Measurements from ENCODE around the gene SHC3.

DNA sequence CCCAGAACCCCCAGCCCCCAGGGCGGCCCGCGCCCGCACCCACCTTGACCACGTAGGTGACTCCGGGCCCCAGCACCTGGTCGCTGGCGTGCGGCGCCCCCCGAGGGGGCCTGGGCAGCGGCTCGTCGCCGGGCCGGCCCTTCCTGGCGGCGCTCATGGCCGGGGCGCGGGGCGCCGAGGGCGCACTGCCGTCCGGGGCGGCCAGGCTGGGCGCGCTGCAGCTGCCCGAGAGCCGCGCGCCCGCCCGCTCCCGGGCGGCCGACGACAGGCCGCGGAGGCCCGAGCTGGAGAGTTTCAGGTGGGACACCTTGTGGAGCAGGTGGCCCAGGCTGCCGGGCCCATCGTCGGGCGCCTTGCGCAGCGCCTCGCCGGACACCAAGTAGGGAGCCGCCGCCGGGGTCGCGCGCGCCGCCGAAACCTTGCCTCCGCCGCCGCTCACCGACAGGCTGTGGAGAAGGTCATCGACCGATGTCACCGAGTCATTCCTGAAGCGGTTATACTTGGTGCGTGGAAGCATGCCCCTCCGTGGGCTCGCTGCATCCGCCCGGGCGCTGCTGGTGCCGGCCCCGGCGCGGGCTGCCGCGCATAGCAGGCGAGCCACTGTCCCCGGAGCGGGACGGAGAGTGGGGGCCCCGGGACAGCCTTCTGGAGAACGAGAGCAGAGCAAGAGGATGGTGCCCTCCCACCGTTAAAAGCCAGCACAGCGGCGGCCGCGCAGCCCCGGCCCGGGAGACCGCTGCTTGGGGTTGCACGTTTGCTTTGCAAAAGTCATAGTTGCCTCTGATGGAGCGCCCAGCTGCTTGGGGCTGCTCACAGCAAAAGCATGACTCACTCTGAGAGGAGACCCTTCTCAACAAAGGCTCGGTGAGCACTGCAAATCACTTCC is at the start of gene SHC3:
- TF ChIP-seq, protein P1, sequence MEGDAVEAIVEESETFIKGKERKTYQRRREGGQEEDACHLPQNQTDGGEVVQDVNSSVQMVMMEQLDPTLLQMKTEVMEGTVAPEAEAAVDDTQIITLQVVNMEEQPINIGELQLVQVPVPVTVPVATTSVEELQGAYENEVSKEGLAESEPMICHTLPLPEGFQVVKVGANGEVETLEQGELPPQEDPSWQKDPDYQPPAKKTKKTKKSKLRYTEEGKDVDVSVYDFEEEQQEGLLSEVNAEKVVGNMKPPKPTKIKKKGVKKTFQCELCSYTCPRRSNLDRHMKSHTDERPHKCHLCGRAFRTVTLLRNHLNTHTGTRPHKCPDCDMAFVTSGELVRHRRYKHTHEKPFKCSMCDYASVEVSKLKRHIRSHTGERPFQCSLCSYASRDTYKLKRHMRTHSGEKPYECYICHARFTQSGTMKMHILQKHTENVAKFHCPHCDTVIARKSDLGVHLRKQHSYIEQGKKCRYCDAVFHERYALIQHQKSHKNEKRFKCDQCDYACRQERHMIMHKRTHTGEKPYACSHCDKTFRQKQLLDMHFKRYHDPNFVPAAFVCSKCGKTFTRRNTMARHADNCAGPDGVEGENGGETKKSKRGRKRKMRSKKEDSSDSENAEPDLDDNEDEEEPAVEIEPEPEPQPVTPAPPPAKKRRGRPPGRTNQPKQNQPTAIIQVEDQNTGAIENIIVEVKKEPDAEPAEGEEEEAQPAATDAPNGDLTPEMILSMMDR (IDR thresholded peaks at IDR 0.05), result no peak
- TF ChIP-seq POLR2AphosphoS5 (IDR thresholded peaks at IDR 0.05), result no peak
- no peak for TF ChIP-seq POLR2A (IDR thresholded peaks at IDR 0.05)
- no peak for TF ChIP-seq EP300 (IDR thresholded peaks at IDR 0.05)

Data from gastroesophageal sphincter (tissue), 3 donors.